Loucy (cell line): ENCODE results near the gene RSRC2.
"Not testable (repeated sequence)": the region's sequence is repeated elsewhere in the genome, so short reads cannot be mapped to it uniquely, and the experiment has no call there.

Experiments used
- H2AFZ ChIP-seq: fragments of 200-600 bp; sonication (generic); 2 replicates; pipeline ENCODE4 v1.6.0; 2016; ENCODE audit warnings: antibody characterized with exemption, mild to moderate bottlenecking, low read length, moderate library complexity
- H3F3A ChIP-seq: fragments of 200-600 bp; 2 replicates; pipeline ENCODE4 v1.6.0; 2016; ENCODE audit warnings: antibody characterized with exemption, low read depth, mild to moderate bottlenecking
- H3K27me3 ChIP-seq: fragments of 200-600 bp; sonication (generic); 2 replicates; pipeline ENCODE4 v1.6.1; 2014; ENCODE audit warnings: low read length, mild to moderate bottlenecking; ENCODE audit not compliant: insufficient read depth, poor library complexity, severe bottlenecking
- H3K36me3 ChIP-seq: fragments of 200-600 bp; sonication (generic); 2 replicates; pipeline ENCODE4 v1.6.1; 2016; ENCODE audit warnings: low read length; ENCODE audit not compliant: insufficient read depth
- H3K4me1 ChIP-seq: fragments of 200-600 bp; sonication (generic); 2 replicates; pipeline ENCODE4 v1.5.1; 2014; ENCODE audit warnings: low read length, mild to moderate bottlenecking; ENCODE audit not compliant: insufficient read depth, poor library complexity, severe bottlenecking
- H3K4me2 ChIP-seq: fragments of 200-600 bp; sonication (generic); 2 replicates; pipeline ENCODE4 v1.6.0; 2014; ENCODE audit warnings: antibody characterized with exemption, low read length, low read depth, mild to moderate bottlenecking; ENCODE audit not compliant: poor library complexity, severe bottlenecking
- H3K4me3 ChIP-seq: fragments of 200-600 bp; sonication (generic); 2 replicates; pipeline ENCODE4 v1.5.1; 2014; ENCODE audit warnings: low read length, mild to moderate bottlenecking, mixed read lengths; ENCODE audit not compliant: poor library complexity, severe bottlenecking
- H3K79me2 ChIP-seq: fragments of 200-600 bp; sonication (generic); 2 replicates; pipeline ENCODE4 v1.6.1; 2014; ENCODE audit warnings: low read length; ENCODE audit not compliant: insufficient read depth
- H3K9ac ChIP-seq: fragments of 200-600 bp; sonication (generic); 2 replicates; pipeline ENCODE4 v1.6.0; 2014; ENCODE audit warnings: mild to moderate bottlenecking, low read depth, low read length, moderate library complexity; ENCODE audit not compliant: poor library complexity, severe bottlenecking
- H3K9me2 ChIP-seq: fragments of 200-600 bp; sonication (generic); replicated peaks from 2 replicates; pipeline ENCODE4 v1.6.1; 2016; ENCODE audit warnings: low read depth, low read length, mixed read lengths
- H3K9me3 ChIP-seq: fragments of 200-600 bp; sonication (generic); 2 replicates; pipeline ENCODE4 v1.6.1; 2014; ENCODE audit warnings: mild to moderate bottlenecking, antibody characterized with exemption, low read length, low read depth; ENCODE audit not compliant: insufficient read depth
- H4K20me1 ChIP-seq: fragments of 200-600 bp; sonication (generic); 2 replicates; pipeline ENCODE4 v1.6.0; 2014; ENCODE audit warnings: antibody characterized with exemption, low read length, mild to moderate bottlenecking; ENCODE audit not compliant: insufficient read depth, poor library complexity, severe bottlenecking
- CTCF ChIP-seq: fragments of 200-600 bp; sonication (generic); conservative IDR thresholded peaks from 2 replicates; pipeline ENCODE4 v1.5.1; 2014; ENCODE audit warnings: mild to moderate bottlenecking, antibody characterized with exemption, low read length
- EZH2phosphoT487 ChIP-seq: fragments of 200-600 bp; IDR thresholded peaks from 2 replicates; pipeline ENCODE4 v1.6.1; 2018; ENCODE audit warnings: antibody characterized with exemption, mild to moderate bottlenecking, moderate library complexity, borderline replicate concordance

RSRC2 gene

GRCh38 chr12:122467983-122468382 lies 58.8 kb downstream of the RSRC2 start:
- no peak overlapping the region for H2AFZ ChIP-seq
- peaks cover 7% of the 10 kb centered on the region; the same call in 1 of the 2 replicates for H3K36me3 ChIP-seq
- no peaks in the 10 kb centered on the region for H3K27me3 ChIP-seq
- H3K4me3 ChIP-seq = no peak overlapping the region
- H3K79me2 ChIP-seq = no peaks in the 10 kb centered on the region
- H3F3A ChIP-seq = no peaks in the 10 kb centered on the region
- H3K9ac ChIP-seq = no peak overlapping the region
- no peak overlapping the region for H3K4me2 ChIP-seq
- TF ChIP-seq EZH2phosphoT487 (no peak), CTCF (no peak)
- no peaks in the 10 kb centered on the region for H3K9me3 ChIP-seq
- no peaks in the 10 kb centered on the region for H3K9me2 ChIP-seq
- H4K20me1 ChIP-seq = no peaks in the 10 kb centered on the region
- peaks cover 4% of the 10 kb centered on the region for H3K4me1 ChIP-seq

- H2AFZ ChIP-seq, H4K20me1 ChIP-seq: not testable (repeated sequence)
Measured at GRCh38 chr12:122464317-122465042, 62.3 kb downstream of the RSRC2 start.

GRCh38 chr12:122460641-122461040 lies 66.1 kb downstream of the RSRC2 start:
- Histone ChIP-seq H3K9ac (no peak overlapping the region), H3K79me2 (no peaks in the 10 kb centered on the region), H3K4me2 (no peak overlapping the region), H3K4me3 (no peak overlapping the region), H3K36me3 (no peaks in the 10 kb centered on the region), H4K20me1 (no peaks in the 10 kb centered on the region), H3K9me2 (no peaks in the 10 kb centered on the region), H3F3A (no peaks in the 10 kb centered on the region), H3K4me1 (no peaks in the 10 kb centered on the region), H3K9me3 (no peaks in the 10 kb centered on the region), H2AFZ (no peak overlapping the region), H3K27me3 (no peaks in the 10 kb centered on the region)
- TF ChIP-seq EZH2phosphoT487 = no peak
- TF ChIP-seq CTCF = no peak

More at GRCh38 chr12:122464317-122465042, 62.3 kb downstream of the RSRC2 start:
- H3K27me3 ChIP-seq, H3K79me2 ChIP-seq, H3K4me1 ChIP-seq, H3K4me3 ChIP-seq, H3K9me3 ChIP-seq, H3K36me3 ChIP-seq, H3K9ac ChIP-seq, H3F3A ChIP-seq, H3K9me2 ChIP-seq, H3K4me2 ChIP-seq: not testable (repeated sequence)

- Histone ChIP-seq H3K9me3 (no peaks in the 10 kb centered on the region), H3K4me1 (no peaks in the 10 kb centered on the region), H2AFZ (no peak overlapping the region), H3K9me2 (no peaks in the 10 kb centered on the region), H4K20me1 (no peaks in the 10 kb centered on the region), H3K4me3 (no peak overlapping the region), H3K4me2 (no peak overlapping the region), H3F3A (no peaks in the 10 kb centered on the region), H3K9ac (no peak overlapping the region), H3K79me2 (no peaks in the 10 kb centered on the region), H3K36me3 (no peaks in the 10 kb centered on the region), H3K27me3 (no peaks in the 10 kb centered on the region)
- TF ChIP-seq CTCF = no peak
- TF ChIP-seq EZH2phosphoT487 = no peak
Measured at GRCh38 chr12:122460061-122460460, 66.7 kb downstream of the RSRC2 start.
